Transverse colon (tissue), 3 donors: ENCODE measurements around the gene TMEM253.

ENCODE experiments used
- CTCF ChIP-seq, 5 experiments: fragments of 200-600 bp in 3 of 5; fragments of 450-650 bp in 2 of 5; sonication (generic) in 3 of 5; IDR thresholded peaks; 1 replicate in 2 of 5; 2 replicates in 3 of 5; pipeline ENCODE4 v1.5.1; 2016 to 2017; ENCODE audit warnings: antibody characterized with exemption in 5 of 5, inconsistent platforms in 3 of 5, mild to moderate bottlenecking in 2 of 5, moderate library complexity in 1 of 5
- POLR2A ChIP-seq: fragments of 450-650 bp; IDR thresholded peaks from one replicate; pipeline ENCODE4 v1.6.1; 2016; ENCODE audit warnings: antibody characterized with exemption, mild to moderate bottlenecking, moderate library complexity

- TF ChIP-seq POLR2A (no peak), CTCF (IDR thresholded peaks at IDR 0.05) (no peak)
Observed at GRCh38 chr14:21056520-21057163, 44.2 kb upstream of the TMEM253 start.
